HTERT RPE-1 (cell line): ENCODE data around the gene PSMA4.
"Not testable (repeated sequence)": the region's sequence is repeated elsewhere in the genome, so short reads cannot be mapped to it uniquely, and the experiment has no call there.

ENCODE experiments used
- in situ Hi-C: fragments of 300-500 bp; cut with MboI; formaldehyde crosslinking; loops from 4 replicates; pipeline ENCODE4 v1.14.3; 2020; ENCODE audit warnings: low sequenced_read_pairs

PSMA4 gene

DNA sequence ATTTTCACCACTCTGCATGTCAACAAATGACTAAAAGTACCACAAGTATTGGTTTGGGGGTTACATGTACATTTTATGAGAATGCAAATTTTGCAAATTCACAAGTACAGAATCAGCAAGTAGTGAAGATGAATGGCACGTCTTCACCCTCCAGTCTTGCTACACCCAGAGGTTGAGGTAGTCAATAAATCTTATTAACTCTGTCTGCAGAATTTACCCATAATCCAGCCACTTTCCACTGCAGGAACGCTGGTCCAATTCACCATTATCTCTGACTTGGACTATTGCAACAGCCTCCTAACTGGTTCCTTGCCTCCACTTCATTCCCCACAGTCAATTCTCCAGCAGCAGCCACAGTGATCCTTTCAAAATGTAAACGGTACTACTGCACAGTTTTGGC lies 10.6 kb downstream of the PSMA4 start:
- in situ Hi-C loops: no loop called here

DNA sequence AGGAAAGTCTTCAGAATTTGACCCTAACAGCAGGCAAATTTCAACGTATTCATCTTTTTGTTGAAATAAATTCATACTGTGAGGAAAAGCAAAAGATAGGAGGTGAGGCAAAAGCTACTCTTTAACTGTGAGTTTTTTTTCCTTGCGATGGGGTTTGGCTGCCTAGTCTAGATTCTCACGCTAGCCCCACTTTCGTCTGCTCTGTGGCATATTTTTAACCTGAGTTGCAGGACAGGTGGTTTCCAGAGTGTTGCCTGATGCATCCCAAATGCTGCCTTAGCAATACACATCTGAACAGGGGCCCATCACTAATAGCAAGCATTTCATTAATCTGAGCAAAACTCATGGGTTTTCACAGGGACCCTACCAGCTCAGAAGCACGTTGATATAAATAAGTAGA lies 11.7 kb downstream of the PSMA4 start:
- in situ Hi-C loops: no loop called here

DNA sequence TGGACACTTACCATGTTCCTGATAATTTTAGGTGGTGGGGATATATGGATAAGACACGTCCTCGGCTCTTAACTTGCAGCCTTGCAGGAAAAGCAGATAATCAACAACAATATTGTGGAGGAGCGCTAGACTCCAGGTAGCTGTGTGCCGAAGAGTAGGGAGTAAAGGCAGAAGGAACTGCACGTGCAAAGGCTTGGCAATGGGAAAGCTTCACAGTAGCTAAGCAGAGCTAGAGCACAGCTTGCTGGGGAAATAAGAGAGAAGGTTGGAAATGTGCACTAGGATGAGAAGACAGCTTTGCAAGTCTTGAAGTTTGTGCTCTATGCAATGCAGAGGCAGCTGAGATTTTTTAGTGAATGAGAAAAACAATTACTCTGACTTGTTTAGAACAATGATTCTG lies 12.4 kb downstream of the PSMA4 start:
- in situ Hi-C loops: no loop called here

DNA sequence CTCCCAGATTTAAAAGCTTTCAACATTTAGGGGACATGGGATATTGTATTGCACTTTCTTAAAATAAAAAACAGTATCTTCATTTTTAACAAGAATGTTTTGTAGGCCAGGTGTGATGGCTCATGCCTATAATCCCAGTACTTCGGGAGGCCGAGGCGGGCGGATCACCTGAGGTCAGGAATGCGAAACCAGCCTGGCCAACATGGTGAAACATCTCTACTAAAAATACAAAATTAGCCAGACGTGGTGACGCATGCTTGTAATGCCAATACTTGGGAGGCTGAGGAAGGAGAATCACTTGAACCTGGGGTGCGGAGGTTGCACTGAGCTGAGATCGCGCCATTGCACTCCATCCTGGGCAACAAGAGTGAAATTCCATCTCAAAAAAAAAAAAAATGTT lies 20.0 kb downstream of the PSMA4 start:
- in situ Hi-C loops: not testable (repeated sequence)

DNA sequence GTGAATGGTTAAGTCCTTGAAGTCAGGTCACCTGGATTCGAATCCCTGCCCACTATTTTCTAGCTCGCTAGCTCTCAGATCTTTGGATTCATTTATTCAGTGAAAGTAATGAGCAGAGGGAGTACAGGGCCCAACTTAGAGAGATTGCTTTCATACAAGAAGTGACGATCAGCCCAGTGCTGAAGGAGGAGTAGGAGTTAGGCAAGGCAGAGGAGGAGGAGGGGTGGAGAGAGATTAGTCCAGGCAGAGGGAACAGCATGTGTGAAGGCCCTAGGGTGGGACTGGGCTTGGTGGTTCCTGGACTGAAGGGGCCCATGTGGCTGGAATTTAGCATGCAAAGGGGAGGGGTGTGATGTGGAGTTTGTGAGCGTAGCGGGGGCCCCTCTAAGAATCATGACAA lies 21.2 kb downstream of the PSMA4 start:
- in situ Hi-C loops: no loop called here

DNA sequence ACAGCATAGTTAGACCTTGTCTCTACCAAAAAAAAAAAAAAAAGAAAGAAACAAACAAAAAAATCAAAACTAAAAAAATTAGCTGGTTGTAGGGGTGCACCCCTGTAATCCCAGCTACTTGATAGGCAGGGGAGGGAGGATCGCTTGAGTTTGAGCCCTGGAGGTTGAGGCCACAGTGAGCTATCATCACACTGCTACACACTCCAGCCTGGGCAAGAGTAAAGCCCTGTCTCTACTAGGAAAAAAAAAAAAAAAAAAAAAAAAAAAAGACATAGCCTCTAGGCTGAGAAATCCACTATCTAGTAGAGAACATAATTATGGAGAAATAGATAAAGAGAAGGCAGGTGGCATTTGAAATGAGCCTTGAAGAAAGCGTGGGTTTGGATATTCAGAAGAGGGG lies 22.8 kb downstream of the PSMA4 start:
- in situ Hi-C loops: no loop called here

DNA sequence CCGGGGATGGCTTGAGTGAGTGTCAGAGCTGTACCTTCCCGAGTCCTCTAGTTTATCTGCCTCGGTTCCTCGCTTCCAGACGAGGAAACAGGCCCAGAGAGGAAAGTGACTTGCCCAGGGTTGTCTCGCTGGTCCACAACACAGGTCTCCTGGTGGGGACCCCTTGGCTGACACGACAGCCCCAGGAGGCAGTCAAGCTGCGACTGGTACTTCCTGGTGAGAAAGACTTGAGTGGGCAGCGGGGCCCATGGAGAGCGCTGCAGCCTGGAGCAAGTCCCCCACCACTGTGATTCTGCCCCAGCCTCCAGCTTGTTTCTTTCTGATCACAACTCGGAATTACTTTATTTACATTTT lies 24.5 kb downstream of the PSMA4 start:
- in situ Hi-C loops: no loop called here

DNA sequence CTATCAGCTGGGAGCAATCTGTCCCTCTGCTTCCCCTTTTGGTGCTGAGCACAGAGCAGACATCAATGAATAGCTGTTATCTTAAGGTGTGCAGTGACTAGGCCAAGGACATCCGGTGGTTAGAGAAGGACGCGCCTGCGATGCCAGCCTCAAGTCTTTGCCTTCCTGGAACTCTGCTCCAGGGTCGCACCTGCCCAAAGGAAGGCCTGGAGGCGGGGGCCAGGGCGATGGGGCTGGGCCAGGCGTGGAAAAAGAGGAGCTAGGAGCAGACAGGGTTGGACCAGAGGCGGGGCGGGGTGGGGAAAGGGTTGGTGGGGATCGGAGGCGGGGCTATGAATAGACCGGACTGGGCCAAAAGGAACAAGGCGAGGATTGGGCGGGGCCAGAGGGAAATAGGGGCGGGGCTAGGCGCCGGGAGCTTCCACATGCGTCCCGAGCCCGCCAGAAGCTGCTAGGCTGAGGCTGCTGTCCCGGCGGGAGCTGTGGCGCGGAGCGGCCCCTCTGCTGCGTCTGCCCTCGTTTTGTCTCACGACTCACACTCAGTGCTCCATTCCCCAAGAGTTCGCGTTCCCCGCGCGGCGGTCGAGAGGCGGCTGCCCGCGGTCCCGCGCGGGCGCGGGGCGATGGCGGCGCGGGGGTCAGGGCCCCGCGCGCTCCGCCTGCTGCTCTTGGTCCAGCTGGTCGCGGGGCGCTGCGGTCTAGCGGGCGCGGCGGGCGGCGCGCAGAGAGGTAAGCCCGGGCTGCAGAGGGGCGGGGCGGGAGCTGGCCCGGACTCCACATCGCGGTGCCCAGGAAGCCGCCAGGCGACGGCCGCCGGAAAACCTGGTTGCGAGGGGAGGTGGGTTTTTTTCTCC lies 25.1 kb downstream of the PSMA4 start, which contains the start of gene CHRNA5:
CHRNA5 (plus strand) TSS at position 424 of the 854 bp plus-strand sequence; CDS start at position 624, 200 bp downstream.
- in situ Hi-C loops: no loop called here

DNA sequence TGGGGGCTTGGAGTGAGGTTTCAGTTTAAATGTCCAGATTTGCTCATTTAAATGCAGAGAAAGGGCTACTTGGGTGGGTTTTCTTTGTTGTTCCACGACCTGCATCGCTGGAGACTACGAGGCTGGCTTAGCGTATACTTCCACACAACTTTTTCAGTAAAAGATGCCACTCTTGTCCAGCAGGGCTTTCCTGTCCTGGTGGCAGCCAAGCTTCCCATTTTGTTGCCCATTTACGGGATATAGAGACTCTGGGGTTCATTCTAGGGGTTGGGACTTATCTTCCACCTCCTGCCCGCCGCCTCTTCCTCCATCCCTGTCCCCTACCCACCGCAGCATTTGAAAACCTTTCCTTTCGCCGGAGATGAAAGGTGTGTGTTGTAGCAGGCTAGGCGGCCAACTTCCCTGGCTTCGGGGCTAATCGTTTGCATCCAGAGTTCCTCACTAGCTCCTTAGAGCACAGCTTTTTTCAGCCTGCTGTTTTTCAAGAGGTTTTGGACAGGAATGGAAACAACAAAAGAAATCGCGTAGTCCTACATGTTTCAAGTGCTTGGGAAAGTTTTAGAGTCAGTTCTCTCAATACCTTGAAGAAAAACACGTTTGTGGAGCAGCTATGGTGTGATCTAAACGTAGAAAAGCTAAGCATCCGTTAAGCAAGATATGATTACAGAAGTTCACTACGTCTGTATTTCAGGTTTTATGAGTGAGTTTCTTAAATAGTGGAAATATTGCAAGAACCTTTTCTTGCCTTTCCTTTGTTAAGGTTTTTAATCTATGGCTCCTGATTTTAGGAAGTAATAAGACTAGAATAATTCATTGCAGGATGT lies 25.9 kb downstream of the PSMA4 start:
- in situ Hi-C loops: no loop called here

DNA sequence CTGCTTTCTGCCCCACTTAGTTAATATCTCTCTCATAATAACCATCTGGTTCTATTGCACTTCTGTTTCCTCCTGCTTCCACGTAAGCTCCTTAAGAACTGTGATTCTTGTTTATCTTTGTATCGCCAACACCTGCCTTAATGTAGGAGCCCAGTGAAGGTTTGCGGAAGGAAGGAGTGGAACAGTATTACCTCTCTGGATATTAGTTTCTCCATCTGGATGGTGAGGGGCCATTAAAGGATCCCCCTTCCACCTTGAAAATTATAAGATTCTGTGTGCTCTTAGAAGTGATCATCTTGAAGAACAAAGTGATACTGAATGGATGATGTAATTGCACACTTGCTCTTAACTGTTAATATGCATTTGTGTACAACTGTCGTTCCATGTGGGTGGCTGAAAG lies 27.3 kb downstream of the PSMA4 start:
- in situ Hi-C loops: no loop called here

DNA sequence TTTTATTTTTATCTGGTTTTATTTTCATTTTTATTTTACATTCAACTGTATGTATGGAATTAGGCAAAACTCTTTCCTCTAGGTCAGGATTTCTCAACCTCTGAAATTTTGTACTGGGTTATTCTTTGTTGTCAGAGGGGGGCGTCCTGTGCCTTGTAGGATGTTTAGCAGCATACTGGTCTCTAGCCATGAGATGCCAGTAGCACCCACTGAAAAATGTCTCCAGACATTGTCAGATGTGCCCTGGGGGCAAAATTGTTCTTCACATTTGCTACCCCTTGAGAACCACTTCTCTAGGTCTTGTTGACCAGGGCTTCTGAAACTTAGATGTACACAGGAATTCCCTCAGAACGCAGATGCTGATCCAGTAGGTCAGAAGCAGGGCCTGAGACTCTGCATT lies 30.5 kb downstream of the PSMA4 start:
- in situ Hi-C loops: no loop called here

DNA sequence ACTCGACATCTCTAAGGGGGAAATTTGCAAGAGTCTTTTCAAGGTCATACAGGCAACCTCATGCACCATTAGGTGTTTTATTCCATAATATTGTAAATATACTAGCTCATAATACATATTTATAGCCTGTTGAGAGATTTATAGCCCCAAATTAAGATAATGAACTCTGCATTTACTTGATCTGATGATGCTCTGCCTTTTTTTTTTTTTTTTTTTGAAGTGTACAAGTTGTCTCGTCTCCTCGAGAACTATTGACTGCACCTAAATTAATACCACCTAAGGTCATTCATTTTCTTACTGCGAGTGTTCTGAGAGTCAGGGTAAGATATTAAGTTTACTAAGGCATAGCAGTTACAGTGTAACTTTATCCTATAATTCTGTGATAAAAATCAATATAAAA lies 31.1 kb downstream of the PSMA4 start:
- in situ Hi-C loops: no loop called here

DNA sequence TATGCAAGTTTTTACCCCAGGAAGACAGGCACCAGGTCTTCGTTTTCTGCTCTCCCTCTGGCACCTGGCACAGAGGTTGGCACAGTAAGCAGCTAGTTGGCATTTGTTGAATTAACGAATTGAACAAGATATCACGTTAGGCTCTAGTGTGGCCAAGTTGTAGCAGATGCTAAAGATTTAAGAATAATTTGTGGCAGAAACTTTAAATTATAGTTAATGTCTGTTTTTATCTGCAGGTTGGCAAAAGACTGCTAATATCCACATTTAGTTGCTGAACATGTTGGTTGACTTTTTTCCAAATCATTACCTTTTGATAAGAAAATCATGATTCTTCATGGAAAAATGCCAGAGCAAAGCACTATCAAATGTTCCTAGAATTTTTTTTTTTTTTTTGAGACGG lies 33.2 kb downstream of the PSMA4 start:
- in situ Hi-C loops: no loop called here

DNA sequence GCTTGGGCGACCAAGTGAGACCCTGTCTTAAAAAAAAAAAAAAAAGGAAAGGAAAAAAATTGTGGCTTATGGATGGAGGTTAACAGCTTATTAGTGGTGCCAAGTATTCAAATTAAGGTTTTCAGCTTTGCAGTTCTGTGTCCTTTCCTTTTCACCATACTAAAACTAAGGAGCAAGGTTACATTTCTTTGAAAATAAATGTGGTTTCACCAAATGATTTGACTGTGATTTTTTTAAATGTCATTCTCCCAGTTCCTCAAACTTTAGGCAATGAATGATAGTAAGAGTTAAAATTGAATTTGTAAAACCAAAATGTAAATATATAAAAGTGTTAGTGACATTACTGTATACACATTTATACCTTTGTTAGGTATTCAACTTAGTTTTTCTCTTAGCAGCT lies 34.7 kb downstream of the PSMA4 start:
- in situ Hi-C loops: no loop called here

DNA sequence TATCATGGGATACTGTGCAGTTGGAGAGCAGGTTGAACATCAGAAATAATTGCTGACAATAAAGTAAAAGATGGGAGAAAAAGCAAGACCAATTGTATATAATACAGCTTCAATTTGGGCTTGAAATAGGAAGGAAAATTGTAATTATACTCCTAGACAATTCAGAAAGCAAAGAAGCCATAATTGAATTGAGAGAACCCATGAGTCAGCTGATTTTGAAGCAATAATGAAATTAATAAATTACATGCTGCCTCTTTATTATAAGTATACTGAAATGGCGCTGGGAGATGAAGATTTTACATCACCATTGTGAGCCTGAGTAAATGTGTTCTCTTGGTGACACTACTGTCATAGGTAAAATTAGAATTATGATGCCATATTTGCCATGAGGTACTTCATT lies 57.3 kb downstream of the PSMA4 start:
- in situ Hi-C loops: no loop called here

DNA sequence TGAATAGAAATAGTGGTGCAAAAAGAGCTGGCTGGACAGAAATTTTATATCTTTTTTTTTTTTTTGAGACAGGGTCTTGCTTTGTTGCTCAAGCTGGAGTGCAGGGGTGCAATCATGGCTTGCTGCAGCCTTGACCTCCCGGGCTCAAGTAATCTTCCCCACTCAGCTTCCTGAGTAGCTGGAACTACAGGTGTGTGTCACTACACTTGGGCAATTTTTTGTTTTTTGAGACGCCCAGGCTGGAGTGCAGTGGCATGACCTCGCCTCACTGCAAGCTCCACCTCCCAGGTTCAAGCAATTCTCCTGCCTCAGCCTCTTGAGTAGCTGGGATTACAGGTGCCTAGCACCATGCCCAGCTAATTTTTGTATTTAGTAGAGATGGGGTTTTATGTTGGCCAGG lies 58.1 kb downstream of the PSMA4 start:
- in situ Hi-C loops: no loop called here

DNA sequence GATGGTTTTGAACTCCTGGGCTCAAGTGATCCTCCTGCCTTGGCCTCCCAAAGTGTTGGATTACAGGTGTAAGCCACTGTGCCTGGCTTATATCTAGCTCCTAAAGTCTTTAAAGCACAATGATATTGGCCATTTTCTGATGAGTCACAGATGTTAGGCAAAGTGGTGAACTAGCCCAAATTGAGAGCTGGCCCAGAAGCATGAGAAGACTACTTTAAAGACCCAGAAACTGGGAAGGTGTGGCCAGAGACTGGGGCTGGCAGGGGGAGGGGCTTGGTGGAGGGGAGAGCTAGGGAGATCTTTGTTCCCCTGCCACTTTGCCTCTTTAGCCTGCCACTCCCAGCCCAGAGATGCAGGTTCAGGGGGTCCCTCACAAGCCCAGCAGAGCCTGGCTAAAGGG lies 58.9 kb downstream of the PSMA4 start:
- in situ Hi-C loops: no loop called here
